ENCODE measurements around the gene TMEM125.

The TMEM125 gene

DNA sequence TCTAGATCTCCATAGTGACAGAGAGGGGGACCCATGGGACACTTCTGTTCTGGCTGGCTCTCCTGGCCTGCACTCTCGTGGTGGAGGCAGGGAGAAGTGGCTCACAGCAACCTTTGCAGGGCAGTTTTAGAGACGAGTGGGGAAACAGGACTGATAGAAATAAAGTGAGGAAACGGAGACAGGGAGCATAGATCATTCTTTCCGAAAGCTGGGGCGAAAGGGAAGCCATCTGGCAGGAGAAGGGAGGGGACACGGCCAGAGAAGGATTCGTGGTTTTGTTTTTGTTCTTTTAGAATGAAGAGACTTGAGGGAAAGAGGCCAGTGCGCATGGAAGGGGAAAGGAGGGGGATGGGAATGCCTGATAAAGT lies 34.5 kb downstream of the TMEM125 start:
- no peak for DNase-seq (ENCODE audit: low spot score)
- in situ Hi-C loops (cut with MboI; ENCODE audit: low pct_unique_long_range_greater_than_20kb, low sequenced_read_pairs, unreplicated experiment), result no loop called here
- TF ChIP-seq, protein P1, sequence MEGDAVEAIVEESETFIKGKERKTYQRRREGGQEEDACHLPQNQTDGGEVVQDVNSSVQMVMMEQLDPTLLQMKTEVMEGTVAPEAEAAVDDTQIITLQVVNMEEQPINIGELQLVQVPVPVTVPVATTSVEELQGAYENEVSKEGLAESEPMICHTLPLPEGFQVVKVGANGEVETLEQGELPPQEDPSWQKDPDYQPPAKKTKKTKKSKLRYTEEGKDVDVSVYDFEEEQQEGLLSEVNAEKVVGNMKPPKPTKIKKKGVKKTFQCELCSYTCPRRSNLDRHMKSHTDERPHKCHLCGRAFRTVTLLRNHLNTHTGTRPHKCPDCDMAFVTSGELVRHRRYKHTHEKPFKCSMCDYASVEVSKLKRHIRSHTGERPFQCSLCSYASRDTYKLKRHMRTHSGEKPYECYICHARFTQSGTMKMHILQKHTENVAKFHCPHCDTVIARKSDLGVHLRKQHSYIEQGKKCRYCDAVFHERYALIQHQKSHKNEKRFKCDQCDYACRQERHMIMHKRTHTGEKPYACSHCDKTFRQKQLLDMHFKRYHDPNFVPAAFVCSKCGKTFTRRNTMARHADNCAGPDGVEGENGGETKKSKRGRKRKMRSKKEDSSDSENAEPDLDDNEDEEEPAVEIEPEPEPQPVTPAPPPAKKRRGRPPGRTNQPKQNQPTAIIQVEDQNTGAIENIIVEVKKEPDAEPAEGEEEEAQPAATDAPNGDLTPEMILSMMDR (IDR thresholded peaks at IDR 0.05; ENCODE audit: extremely low read depth, insufficient read depth, missing control alignments), result no peak

DNA sequence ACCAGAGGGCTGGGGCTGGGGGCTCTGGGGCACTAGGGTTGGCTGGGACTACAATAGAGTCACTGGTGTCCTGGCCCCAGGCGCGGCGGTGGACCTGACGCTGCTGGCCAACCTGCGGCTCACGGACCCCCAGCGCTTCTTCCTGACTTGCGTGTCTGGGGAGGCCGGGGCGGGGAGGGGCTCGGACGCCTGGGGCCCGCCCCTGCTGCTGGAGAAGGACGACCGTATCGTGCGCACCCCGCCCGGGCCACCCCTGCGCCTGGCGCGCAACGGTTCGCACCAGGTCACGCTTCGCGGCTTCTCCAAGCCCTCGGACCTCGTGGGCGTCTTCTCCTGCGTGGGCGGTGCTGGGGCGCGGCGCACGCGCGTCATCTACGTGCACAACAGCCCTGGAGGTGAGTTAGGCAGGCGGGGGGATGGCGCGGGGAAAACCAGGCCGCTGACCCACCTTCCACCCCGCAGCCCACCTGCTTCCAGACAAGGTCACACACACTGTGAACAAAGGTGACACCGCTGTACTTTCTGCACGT lies 35.1 kb downstream of the TMEM125 start:
- TF ChIP-seq, protein P1 (IDR thresholded peaks at IDR 0.05; ENCODE audit: extremely low read depth, insufficient read depth, missing control alignments), result no peak
- in situ Hi-C loops (cut with MboI; ENCODE audit: low pct_unique_long_range_greater_than_20kb, low sequenced_read_pairs, unreplicated experiment), result no loop called here
- no peak for DNase-seq (ENCODE audit: low spot score)

- TF ChIP-seq, protein P1 (IDR thresholded peaks at IDR 0.05; ENCODE audit: extremely low read depth, insufficient read depth, missing control alignments), result no peak
- in situ Hi-C loops (cut with MboI; ENCODE audit: low pct_unique_long_range_greater_than_20kb, low sequenced_read_pairs, unreplicated experiment), result no loop called here
- DNase-seq (ENCODE audit: low spot score), result no peak
Measured at GRCh38 chr1:43305461-43305860, 35.7 kb downstream of the TMEM125 start.

DNA sequence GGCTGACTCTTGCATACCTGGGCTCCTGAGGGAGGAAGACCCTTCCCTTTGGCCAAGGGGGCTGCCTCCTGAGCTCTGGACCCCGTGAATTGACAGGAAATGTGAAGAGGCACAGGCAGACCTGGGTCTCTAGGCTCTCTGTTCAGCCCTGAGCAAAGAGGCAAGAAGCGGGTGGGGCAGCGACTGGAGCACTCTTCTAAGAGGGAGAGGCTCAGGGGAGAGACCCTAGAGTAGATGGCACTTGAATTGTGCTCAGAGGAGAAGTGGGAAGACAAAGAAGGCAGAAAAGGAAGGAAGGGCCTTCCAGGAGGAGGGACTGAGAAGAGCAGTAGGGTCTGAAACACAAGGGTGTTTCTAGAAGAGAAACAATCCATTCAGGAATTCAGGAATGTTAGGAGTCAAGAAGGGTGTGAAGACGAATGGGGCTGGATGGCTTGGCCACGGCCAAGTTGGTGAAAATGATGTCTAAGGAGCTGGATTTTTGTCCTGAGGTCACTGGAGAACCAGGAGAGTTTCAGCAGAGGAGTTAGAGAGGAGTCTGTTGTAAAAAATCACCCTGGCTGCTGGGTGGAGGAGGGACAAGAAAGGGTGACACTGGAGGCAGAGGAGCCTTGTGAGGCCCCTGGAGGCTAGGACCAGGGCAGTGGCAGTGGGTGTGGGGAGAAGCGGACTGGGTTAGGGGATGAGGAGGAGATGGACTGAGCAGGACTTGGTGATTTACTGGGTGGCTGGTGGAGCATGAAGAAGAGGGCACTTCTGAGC lies 36.3 kb downstream of the TMEM125 start:
- in situ Hi-C loops (cut with MboI; ENCODE audit: low pct_unique_long_range_greater_than_20kb, low sequenced_read_pairs, unreplicated experiment), result no loop called here
- TF ChIP-seq, protein P1 (IDR thresholded peaks at IDR 0.05; ENCODE audit: extremely low read depth, insufficient read depth, missing control alignments), result no peak

DNA sequence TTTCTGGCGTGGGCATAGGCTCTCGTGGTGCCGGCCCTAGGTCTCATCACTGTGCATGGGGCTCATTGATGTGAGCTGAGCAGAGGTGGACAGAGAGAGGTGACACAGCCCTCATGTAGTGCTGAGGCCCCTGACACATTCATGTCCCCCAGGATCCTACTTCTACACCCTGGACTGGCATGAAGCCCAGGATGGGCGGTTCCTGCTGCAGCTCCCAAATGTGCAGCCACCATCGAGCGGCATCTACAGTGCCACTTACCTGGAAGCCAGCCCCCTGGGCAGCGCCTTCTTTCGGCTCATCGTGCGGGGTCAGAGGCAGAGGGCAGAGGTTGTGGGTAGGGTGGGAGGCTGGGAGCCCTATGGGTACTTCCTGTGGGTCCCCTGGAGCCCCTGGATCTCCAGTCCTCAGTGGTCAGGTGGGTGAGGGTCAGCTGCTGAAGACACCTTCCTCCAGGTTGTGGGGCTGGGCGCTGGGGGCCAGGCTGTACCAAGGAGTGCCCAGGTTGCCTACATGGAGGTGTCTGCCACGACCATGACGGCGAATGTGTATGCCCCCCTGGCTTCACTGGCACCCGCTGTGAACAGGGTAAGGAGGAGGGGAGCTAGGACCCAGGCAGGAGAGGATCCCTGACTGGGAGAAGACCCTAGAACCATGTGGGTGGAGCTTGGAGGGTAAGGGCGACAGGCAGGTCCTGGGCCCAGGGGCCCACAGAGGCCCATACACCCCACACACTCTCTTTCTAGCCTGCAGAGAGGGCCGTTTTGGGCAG lies 37.1 kb downstream of the TMEM125 start:
- in situ Hi-C loops (cut with MboI; ENCODE audit: low pct_unique_long_range_greater_than_20kb, low sequenced_read_pairs, unreplicated experiment), result no loop called here
- no peak for DNase-seq (ENCODE audit: low spot score)
- TF ChIP-seq, protein P1 (IDR thresholded peaks at IDR 0.05; ENCODE audit: extremely low read depth, insufficient read depth, missing control alignments), result no peak

More for the DNA sequence above, 36.3 kb downstream of the TMEM125 start:
- no peak for DNase-seq (ENCODE audit: low spot score)

- in situ Hi-C loops (cut with MboI; ENCODE audit: low pct_unique_long_range_greater_than_20kb, low sequenced_read_pairs, unreplicated experiment), result no loop called here
- TF ChIP-seq, protein P1 (IDR thresholded peaks at IDR 0.05; ENCODE audit: extremely low read depth, insufficient read depth, missing control alignments), result no peak
Measured at GRCh38 chr1:43307458-43308158, 37.8 kb downstream of the TMEM125 start.

More at GRCh38 chr1:43307458-43308158, 37.8 kb downstream of the TMEM125 start:
- no peak for DNase-seq (ENCODE audit: low spot score)
